Adrenal gland (tissue), 12 donors: Measurements from ENCODE around the gene SLC35B4. TPM values are rescaled to one million over a fixed set of nuclear protein-coding genes. Genes with fewer than 3 reads are reported as not detected.

Source experiments
- DNase-seq, 7 donors: peaks; one replicate each; pipeline ENCODE4 v3.0.0-alpha.2; 2019 to 2020
- H3K27ac ChIP-seq, 5 donors: fragments of 200-600 bp; sonication (generic) in 4 of 5; 1 replicate in 3 of 5; 2 replicates in 2 of 5; pipeline versions ENCODE4 v1.5.1 to v1.8.0; 2016 to 2020; ENCODE audit warnings: mild to moderate bottlenecking in 1 of 5
- H3K27me3 ChIP-seq: fragments of 200-600 bp; 2 replicates; pipeline ENCODE4 v1.8.0; 2021
- H3K36me3 ChIP-seq, 2 donors: fragments of 200-600 bp; replicated peaks in 1 of 2; 1 replicate in 1 of 2; 2 replicates in 1 of 2; pipeline versions ENCODE4 v1.5.1 to v1.8.0; 2018 to 2022
- H3K4me1 ChIP-seq, 2 donors: fragments of 200-600 bp; replicated peaks in 1 of 2; 1 replicate in 1 of 2; 2 replicates in 1 of 2; pipeline versions ENCODE4 v1.5.1 to v1.8.0; 2018 to 2021
- H3K4me3 ChIP-seq, 4 donors: fragments of 200-600 bp; sonication (generic) in 3 of 4; one replicate each; pipeline ENCODE4 v1.5.1; 2016 to 2018
- H3K9me3 ChIP-seq, 3 donors: fragments of 200-600 bp; sonication (generic) in 1 of 3; replicated peaks in 1 of 3; 1 replicate in 2 of 3; 2 replicates in 1 of 3; pipeline versions ENCODE4 v1.5.1 to v1.8.0; 2016 to 2021
- CTCF ChIP-seq, 6 experiments: fragments of 450-650 bp in 4 of 6; fragments of 200-600 bp in 2 of 6; sonication (generic) in 1 of 6; IDR thresholded peaks; 1 replicate in 5 of 6; 2 replicates in 1 of 6; pipeline versions ENCODE4 v1.5.1 to v1.8.0; 2016 to 2021; ENCODE audit warnings: antibody characterized with exemption in 6 of 6, mild to moderate bottlenecking in 2 of 6, moderate library complexity in 1 of 6
- POLR2A ChIP-seq, 2 donors: fragments of 450-650 bp; IDR thresholded peaks; one replicate each; pipeline ENCODE4 v1.6.1; 2017; ENCODE audit warnings: antibody characterized with exemption in 2 of 2, mild to moderate bottlenecking in 2 of 2, moderate library complexity in 1 of 2
- WGBS, 4 donors: extraction: QIAGEN DNeasy Blood & Tissue Kit in 2 of 4; methylation state at CpG; one replicate each; pipeline versions ENCODE4 v1.1.5 to v1.1.7; 2013 to 2017; 5-methylcytosine and 5-hydroxymethylcytosine counted together
- intact Hi-C, 2 donors: fragments of 100-400 bp; cut with DNase I; formaldehyde crosslinking; loops; one replicate each; pipeline versions ENCODE4 v1.14.1 to v1.15.0; 2022 to 2023
- polyA plus RNA-seq, 3 donors: library from polyadenylated mRNA; stranded (reverse); fragments of 200-250 nt in 2 of 3; fragments of 350-450 nt in 1 of 3; fragmentation: Illumina TruSeq in 1 of 3; extraction: RNeasy Lipid Tissue Mini Kit (QIAGEN cat#74804) in 1 of 3; gene quantifications; one replicate each; pipeline ENCODE4 v1.2.3, GENCODE V29; 2013 to 2014
- total RNA-seq, 9 donors: library from RNA; depleted of rRNA in 4 of 9; stranded (reverse); fragments of >200 nt in 4 of 9; fragments of 120-200 nt in 1 of 9; fragmentation: NEBNext Ultra II Directional in 1 of 9; extraction: Animal tissue kit (Norgen Biotek cat#: 25700) in 1 of 9; gene quantifications; one replicate each; pipeline versions ENCODE4 v1.1.0 to v1.2.4, GENCODE V29; 2013 to 2023
- donor health status: healthy with polysubstance abuse.
- donor health status: Bipolar disorder and iron deficiency.
- donor health status: DM: yes; HTN: yes; CAD: no.
- donor health status: DM: no; HTN: no; CAD: no.
- donor health status: DM: no; HTN: no; CAD: no.
- donor health status: DM: yes; HTN: yes; CAD: no.

The SLC35B4 gene
- total and polyA plus RNA-seq, 12 donors: 6.9 to 34.9 (median 18.1) TPM

- WGBS, 4 donors: 91 to 95% (median 92%) methylated on average over 7 of the region's 7 CpGs
- H3K36me3 ChIP-seq: peaks cover 0 to 6% of the 10 kb centered on the region in 2 donors
- H3K27me3 ChIP-seq: no peaks in the 10 kb centered on the region
- no peak overlapping the region for H3K4me3 ChIP-seq
- H3K9me3 ChIP-seq: no peaks in the 10 kb centered on the region
- H3K4me1 ChIP-seq: no peaks in the 10 kb centered on the region
- intact Hi-C loops: no loop called here
- no peak for TF ChIP-seq CTCF (IDR thresholded peaks at IDR 0.05)
- TF ChIP-seq POLR2A (IDR thresholded peaks at IDR 0.05): no peak
- no peak for DNase-seq
- no peak overlapping the region for H3K27ac ChIP-seq
Observed at GRCh38 chr7:134289423-134289822, 27.3 kb downstream of the SLC35B4 start.

GRCh38 chr7:134287916-134288659, 28.6 kb downstream of the SLC35B4 start:
- Histone ChIP-seq H3K4me3 (no peak overlapping the region), H3K36me3 (no peaks in the 10 kb centered on the region), H3K27ac (no peak overlapping the region), H3K9me3 (no peaks in the 10 kb centered on the region), H3K27me3 (no peaks in the 10 kb centered on the region), H3K4me1 (no peaks in the 10 kb centered on the region)
- no peak for TF ChIP-seq POLR2A (IDR thresholded peaks at IDR 0.05)
- TF ChIP-seq CTCF (IDR thresholded peaks at IDR 0.05): no peak
- no peak for DNase-seq
- 84 to 85% (median 84%) methylated on average over 12 of the region's 12 CpGs for WGBS, 4 donors
- intact Hi-C loops: no loop called here

- Histone ChIP-seq H3K27ac (no peak overlapping the region), H3K27me3 (peaks cover 7% of the 10 kb centered on the region), H3K4me1 (no peaks in the 10 kb centered on the region), H3K36me3 (no peaks in the 10 kb centered on the region), H3K9me3 (no peaks in the 10 kb centered on the region), H3K4me3 (no peak overlapping the region)
- no peak for DNase-seq
- intact Hi-C loops: no loop called here
- TF ChIP-seq POLR2A (IDR thresholded peaks at IDR 0.05) (no peak), CTCF (IDR thresholded peaks at IDR 0.05) (no peak)
- 75 to 82% (median 79%) methylated on average over 3 of the region's 3 CpGs for WGBS, 4 donors
Observed at GRCh38 chr7:134284952-134285351, 31.8 kb downstream of the SLC35B4 start.

- WGBS, 4 donors: 55 to 66% (median 57%) methylated on average over 6 of the region's 6 CpGs
- no peaks in the 10 kb centered on the region for H3K4me1 ChIP-seq
- no peak for DNase-seq
- H3K9me3 ChIP-seq: no peaks in the 10 kb centered on the region
- intact Hi-C loops: no loop called here
- no peak overlapping the region for H3K27ac ChIP-seq
- H3K4me3 ChIP-seq: no peak overlapping the region
- H3K36me3 ChIP-seq: no peaks in the 10 kb centered on the region
- peaks cover 7% of the 10 kb centered on the region for H3K27me3 ChIP-seq
- TF ChIP-seq CTCF (IDR thresholded peaks at IDR 0.05): no peak
- no peak for TF ChIP-seq POLR2A (IDR thresholded peaks at IDR 0.05)
Observed at GRCh38 chr7:134284011-134284410, 32.7 kb downstream of the SLC35B4 start.
